22Rv1 (cell line): Measurements from ENCODE around the gene MUTYH.

Experiments used
- ZFX ChIP-seq: fragments of 450-650 bp; IDR thresholded peaks from 2 replicates; pipeline ENCODE4 v1.6.1; 2017; ENCODE audit warnings: antibody characterized with exemption, borderline replicate concordance
- TF ChIP-seq, protein P1 (sequence below): fragments of 450-650 bp; IDR thresholded peaks from 2 replicates; pipeline ENCODE4 v1.5.1; 2017; ENCODE audit warnings: mild to moderate bottlenecking

DNA sequence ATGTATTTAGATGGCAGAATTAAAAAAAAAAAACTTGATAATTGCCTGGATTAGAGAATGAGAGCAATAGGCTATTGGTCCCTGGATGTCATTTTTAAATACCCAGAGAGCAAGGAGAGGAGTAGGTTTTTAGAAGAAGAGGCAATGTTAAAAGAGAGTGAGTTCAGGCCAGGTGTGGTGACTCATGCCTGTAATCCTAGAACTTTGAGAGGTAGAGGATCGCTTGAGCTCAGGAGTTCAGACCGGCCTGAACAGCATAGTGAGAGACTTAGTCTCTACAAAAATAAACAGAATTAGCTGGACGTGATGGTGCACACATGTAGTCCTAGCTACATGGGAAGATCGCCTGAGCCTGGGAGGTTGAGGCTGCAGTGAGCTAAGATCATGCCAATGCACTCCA lies 15.9 kb upstream of the MUTYH start:
- TF ChIP-seq, protein P1, sequence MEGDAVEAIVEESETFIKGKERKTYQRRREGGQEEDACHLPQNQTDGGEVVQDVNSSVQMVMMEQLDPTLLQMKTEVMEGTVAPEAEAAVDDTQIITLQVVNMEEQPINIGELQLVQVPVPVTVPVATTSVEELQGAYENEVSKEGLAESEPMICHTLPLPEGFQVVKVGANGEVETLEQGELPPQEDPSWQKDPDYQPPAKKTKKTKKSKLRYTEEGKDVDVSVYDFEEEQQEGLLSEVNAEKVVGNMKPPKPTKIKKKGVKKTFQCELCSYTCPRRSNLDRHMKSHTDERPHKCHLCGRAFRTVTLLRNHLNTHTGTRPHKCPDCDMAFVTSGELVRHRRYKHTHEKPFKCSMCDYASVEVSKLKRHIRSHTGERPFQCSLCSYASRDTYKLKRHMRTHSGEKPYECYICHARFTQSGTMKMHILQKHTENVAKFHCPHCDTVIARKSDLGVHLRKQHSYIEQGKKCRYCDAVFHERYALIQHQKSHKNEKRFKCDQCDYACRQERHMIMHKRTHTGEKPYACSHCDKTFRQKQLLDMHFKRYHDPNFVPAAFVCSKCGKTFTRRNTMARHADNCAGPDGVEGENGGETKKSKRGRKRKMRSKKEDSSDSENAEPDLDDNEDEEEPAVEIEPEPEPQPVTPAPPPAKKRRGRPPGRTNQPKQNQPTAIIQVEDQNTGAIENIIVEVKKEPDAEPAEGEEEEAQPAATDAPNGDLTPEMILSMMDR: no peak
- no peak for TF ChIP-seq ZFX
